Left ventricle myocardium inferior (tissue), 1 donor: ENCODE results near the gene TCN2. TPM values are rescaled to one million over a fixed set of nuclear protein-coding genes. Genes with fewer than 3 reads are reported as not detected.
"Not testable (repeated sequence)": the region's sequence is repeated elsewhere in the genome, so short reads cannot be mapped to it uniquely, and the experiment has no call there.

ENCODE experiments used
- DNase-seq: peaks from one replicate; pipeline ENCODE4 v3.0.0-alpha.2; 2020
- H3K27ac ChIP-seq: fragments of 200-600 bp; replicated peaks from 2 replicates; pipeline ENCODE4 v1.8.0; 2021
- H3K27me3 ChIP-seq: fragments of 200-600 bp; 2 replicates; pipeline ENCODE4 v1.8.0; 2021; ENCODE audit warnings: low read depth
- H3K36me3 ChIP-seq: fragments of 200-600 bp; 2 replicates; pipeline ENCODE4 v1.8.0; 2021
- H3K4me1 ChIP-seq: fragments of 200-600 bp; 2 replicates; pipeline ENCODE4 v1.8.0; 2021
- H3K4me3 ChIP-seq: fragments of 200-600 bp; 2 replicates; pipeline ENCODE4 v1.8.0; 2021; ENCODE audit warnings: mild to moderate bottlenecking, moderate library complexity
- H3K9me3 ChIP-seq: fragments of 200-600 bp; replicated peaks from 2 replicates; pipeline ENCODE4 v1.8.0; 2021
- CTCF ChIP-seq: fragments of 200-600 bp; IDR thresholded peaks from 2 replicates; pipeline ENCODE4 v1.8.0; 2021; ENCODE audit warnings: antibody characterized with exemption, mild to moderate bottlenecking, borderline replicate concordance
- intact Hi-C: fragments of 100-400 bp; cut with micrococcal nuclease; formaldehyde crosslinking; loops from one replicate; pipeline ENCODE4 v1.11.0; 2022
- total RNA-seq: library from RNA; stranded (reverse); fragmentation: NEBNext Ultra II Directional; extraction: Animal tissue kit (Norgen Biotek cat#: 25700); gene quantifications from one replicate; pipeline ENCODE4 v1.2.1, GENCODE V29; 2021
- donor health status: DM: no; HTN: yes; CAD: no; lungs with severe emphysema.

TCN2 gene
- total RNA-seq, 1 donor from 2014 or later: 14.1 TPM

- peaks cover 54% of the 10 kb centered on the region for H3K27me3 ChIP-seq
- intact Hi-C loops: no loop called here
- no peak overlapping the region for H3K4me3 ChIP-seq
- no peak for DNase-seq
- H3K9me3 ChIP-seq: no peaks in the 10 kb centered on the region
- H3K27ac ChIP-seq: no peak overlapping the region
- no peaks in the 10 kb centered on the region for H3K4me1 ChIP-seq
- TF ChIP-seq CTCF: no peak
- no peaks in the 10 kb centered on the region for H3K36me3 ChIP-seq
Measured at GRCh38 chr22:30562366-30562765, 44.6 kb upstream of the TCN2 start.

DNA sequence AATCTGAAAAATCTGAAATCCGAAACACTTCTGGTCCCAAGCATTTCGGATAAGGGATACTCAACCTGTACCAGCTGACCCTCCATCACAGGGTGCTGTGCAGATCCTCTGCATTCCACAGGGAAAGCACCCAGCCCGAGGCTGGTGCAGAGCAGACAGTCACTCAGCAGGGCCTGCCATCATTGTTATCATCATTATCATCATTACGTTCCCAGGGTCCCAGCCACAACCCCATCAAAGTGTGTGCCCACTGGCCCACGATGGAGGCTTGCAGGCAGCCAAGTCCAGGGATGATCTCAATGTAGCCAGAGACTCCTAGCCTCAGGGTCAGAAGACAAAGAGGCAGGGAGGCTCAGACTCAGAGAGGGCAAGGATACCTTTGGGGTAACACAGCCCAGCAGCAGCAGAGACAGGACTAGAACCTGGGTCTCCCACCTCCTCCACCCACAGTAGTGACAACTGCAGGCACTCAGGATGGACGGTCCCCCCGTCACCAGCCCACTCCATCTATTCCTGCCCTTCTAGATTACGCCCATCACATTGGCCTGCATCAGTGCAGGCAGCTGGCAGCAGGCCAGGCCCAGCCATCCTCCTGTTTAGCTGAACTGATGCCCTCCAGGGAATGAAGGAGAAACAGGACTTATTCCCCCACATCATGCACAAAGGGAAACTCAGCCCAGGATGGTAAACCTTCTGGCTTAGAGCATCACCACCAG, 42.8 kb upstream of the TCN2 start:
- Histone ChIP-seq H3K4me3 (no peak overlapping the region), H3K36me3 (no peaks in the 10 kb centered on the region), H3K9me3 (no peaks in the 10 kb centered on the region), H3K27ac (no peak overlapping the region), H3K27me3 (peaks cover 73% of the 10 kb centered on the region), H3K4me1 (no peaks in the 10 kb centered on the region)
- DNase-seq: no peak
- intact Hi-C loops: no loop called here
- TF ChIP-seq CTCF: no peak

- DNase-seq: no peak
- Histone ChIP-seq H3K36me3 (no peaks in the 10 kb centered on the region), H3K4me3 (no peak overlapping the region), H3K27me3 (peaks cover 78% of the 10 kb centered on the region), H3K9me3 (no peaks in the 10 kb centered on the region), H3K4me1 (no peaks in the 10 kb centered on the region), H3K27ac (no peak overlapping the region)
- TF ChIP-seq CTCF: no peak
- intact Hi-C loops: no loop called here
Measured at GRCh38 chr22:30564761-30565119, 42.2 kb upstream of the TCN2 start.

DNA sequence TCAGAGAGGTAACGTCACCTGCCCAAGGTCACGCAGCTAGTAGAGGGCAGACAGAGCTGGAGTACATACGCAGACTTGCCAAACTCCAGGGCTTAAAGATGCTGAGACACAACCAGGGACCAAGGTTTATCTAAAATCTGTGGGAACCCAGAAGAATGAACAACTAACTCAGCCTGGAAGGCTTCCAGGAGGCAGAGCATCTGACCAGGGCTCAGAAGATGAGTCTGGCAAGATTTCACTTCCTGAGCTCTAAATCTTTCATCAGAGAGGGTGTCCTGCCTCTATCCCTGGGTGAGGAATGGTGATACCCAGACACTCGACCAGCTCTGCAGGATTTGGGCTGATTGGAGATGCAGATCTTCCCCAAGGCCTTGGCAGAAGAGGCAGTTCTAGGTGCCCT, 41.6 kb upstream of the TCN2 start:
- Histone ChIP-seq H3K4me3 (no peak overlapping the region), H3K36me3 (no peaks in the 10 kb centered on the region), H3K9me3 (no peaks in the 10 kb centered on the region), H3K4me1 (no peaks in the 10 kb centered on the region), H3K27ac (no peak overlapping the region), H3K27me3 (peaks cover 84% of the 10 kb centered on the region)
- TF ChIP-seq CTCF: no peak
- intact Hi-C loops: no loop called here
- no peak for DNase-seq

DNA sequence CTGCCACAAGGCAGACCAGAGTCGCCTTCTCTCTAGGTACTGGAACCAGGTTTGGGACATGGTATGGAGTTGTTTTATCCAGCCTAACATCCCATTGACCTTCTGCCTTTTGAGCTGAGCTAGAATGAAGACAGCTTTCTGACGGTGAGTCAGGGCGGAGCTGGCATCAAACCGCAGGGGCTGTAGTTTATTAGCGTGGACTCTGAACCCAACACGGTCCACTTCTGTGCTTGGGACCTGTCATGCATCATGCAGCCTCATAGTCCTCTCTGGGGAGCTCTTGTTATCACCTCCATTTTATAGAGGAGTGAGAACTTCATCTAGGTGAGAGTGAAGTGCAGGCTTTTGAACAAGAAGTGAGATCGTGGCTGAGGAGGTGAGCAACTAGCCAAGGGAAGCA, 40.8 kb upstream of the TCN2 start:
- H3K9me3 ChIP-seq: no peaks in the 10 kb centered on the region
- peaks cover 86% of the 10 kb centered on the region for H3K27me3 ChIP-seq
- no peak overlapping the region for H3K27ac ChIP-seq
- no peaks in the 10 kb centered on the region for H3K4me1 ChIP-seq
- H3K36me3 ChIP-seq: no peaks in the 10 kb centered on the region
- intact Hi-C loops: no loop called here
- H3K4me3 ChIP-seq: no peak overlapping the region
- no peak for TF ChIP-seq CTCF
- no peak for DNase-seq

GRCh38 chr22:30567277-30567676, 39.7 kb upstream of the TCN2 start:
- H3K4me3 ChIP-seq, H3K27ac ChIP-seq, H3K4me1 ChIP-seq, DNase-seq, H3K9me3 ChIP-seq, intact Hi-C loops, H3K36me3 ChIP-seq: not testable (repeated sequence)
- peaks cover 86% of the 10 kb centered on the region for H3K27me3 ChIP-seq
